HCT116 (cell line): Measurements from ENCODE around the gene SCFD2. TPM values are rescaled to one million over a fixed set of nuclear protein-coding genes. Genes with fewer than 3 reads are reported as not detected.

Experiments used
- ATAC-seq: fragments of 200-7000 bp; cut with Tn5 transposase; 2 replicates; pipeline ENCODE4 v1.9.1; 2020; ENCODE audit warnings: mild to moderate bottlenecking, moderate library complexity
- BruUV-seq: library from RNA; stranded (reverse); fragments of 400-500 nt; replicated peaks from 2 replicates; lab custom pipeline; 2021; lab: Mats Ljungman, UMichigan
- CTCF ChIA-PET: fragments of 300-600 bp; sonication (Branson Sonifier 250); formaldehyde crosslinking; loops from one replicate; lab custom pipeline; 2021; ENCODE audit warnings: antibody characterized with exemption; lab: Charles Lee
- POLR2A ChIA-PET: fragments of 300-600, 350-600 bp; sonication (Branson Sonifier 250); formaldehyde crosslinking; loops from one replicate; lab custom pipeline; 2021; ENCODE audit warnings: antibody characterized with exemption; lab: Charles Lee
- RAD21 ChIA-PET, 2 experiments: fragments of 300-600 bp; sonication (Branson Sonifier 250); formaldehyde crosslinking; loops; one replicate each; lab custom pipeline; 2023; ENCODE audit warnings: low total read pairs in 2 of 2; ENCODE audit not compliant: uncharacterized antibody in 2 of 2, unreplicated experiment in 2 of 2, low non-redundant PET in 1 of 2; lab: Charles Lee
- DNase-seq: peaks from one replicate; pipeline ENCODE4 v3.0.0-alpha.2; 2010; ENCODE audit warnings: low read depth, low spot score
- H2AFZ ChIP-seq: fragments of 200-600 bp; shearing (Covaris generic), sonication (generic); 2 replicates; pipeline ENCODE4 v1.6.1; 2017; ENCODE audit warnings: low read depth, mixed run types, mixed read lengths, antibody characterized with exemption, low read length; ENCODE audit not compliant: poor library complexity, severe bottlenecking
- H3K27ac ChIP-seq: 2 replicates; pipeline ENCODE4 v1.5.1; 2012; ENCODE audit warnings: low read depth, low read length
- H3K27me3 ChIP-seq: fragments of 200-600 bp; sonication (generic); 2 replicates; pipeline ENCODE4 v1.6.1; 2016; ENCODE audit warnings: mixed run types, low read length, mixed read lengths; ENCODE audit not compliant: insufficient read depth
- H3K36me3 ChIP-seq, 2 experiments: fragments of 200-500 bp in 1 of 2; fragments of 200-600 bp in 1 of 2; sonication (Bioruptor generic) in 1 of 2; sonication (generic) in 1 of 2; 2 replicates each; pipeline versions ENCODE4 v1.5.1 to v1.6.1; 2014 to 2016; ENCODE audit warnings: low read length in 2 of 2, inconsistent platforms in 1 of 2, mixed read lengths in 1 of 2, mixed run types in 1 of 2; ENCODE audit not compliant: insufficient read depth in 2 of 2, control insufficient read depth in 1 of 2
- H3K4me1 ChIP-seq, 2 experiments: fragments of 200-600 bp in 1 of 2; sonication (generic) in 1 of 2; 2 replicates each; pipeline versions ENCODE4 v1.5.1 to v1.6.1; 2012 to 2017; ENCODE audit warnings: low read length in 2 of 2, inconsistent platforms in 1 of 2, mild to moderate bottlenecking in 1 of 2, mixed read lengths in 1 of 2, mixed run types in 1 of 2, moderate library complexity in 1 of 2; ENCODE audit not compliant: insufficient read depth in 2 of 2, control insufficient read depth in 1 of 2
- H3K4me2 ChIP-seq: fragments of 200-600 bp; sonication (generic); 2 replicates; pipeline ENCODE4 v1.6.1; 2017; ENCODE audit warnings: mixed run types, low read length, mixed read lengths
- H3K4me3 ChIP-seq, 2 experiments: fragments of 200-600 bp in 1 of 2; sonication (generic) in 1 of 2; replicated peaks in 1 of 2; 2 replicates each; pipeline ENCODE4 v1.5.1; 2011 to 2016; ENCODE audit warnings: low read length in 2 of 2, control low read depth in 1 of 2, low read depth in 1 of 2, mild to moderate bottlenecking in 1 of 2, mixed read lengths in 1 of 2, mixed run types in 1 of 2
- H3K79me2 ChIP-seq: fragments of 200-600 bp; sonication (generic); 2 replicates; pipeline ENCODE4 v1.6.1; 2017; ENCODE audit warnings: mild to moderate bottlenecking, mixed run types, low read length, moderate library complexity, mixed read lengths; ENCODE audit not compliant: insufficient read depth
- H3K9ac ChIP-seq: fragments of 200-600 bp; sonication (generic); 2 replicates; pipeline ENCODE4 v1.6.1; 2016; ENCODE audit warnings: low read length, mixed read lengths
- H3K9me2 ChIP-seq: fragments of 200-600 bp; sonication (generic), shearing (Covaris generic); 2 replicates; pipeline ENCODE4 v1.6.1; 2017; ENCODE audit warnings: mixed run types, mild to moderate bottlenecking, moderate library complexity; ENCODE audit not compliant: insufficient read depth
- H3K9me3 ChIP-seq, 2 experiments: fragments of 200-500 bp in 1 of 2; fragments of 200-600 bp in 1 of 2; sonication (Bioruptor generic) in 1 of 2; sonication (generic) in 1 of 2; 2 replicates each; pipeline ENCODE4 v1.6.1; 2014 to 2017; ENCODE audit warnings: low read length in 2 of 2, mixed read lengths in 2 of 2, inconsistent platforms in 1 of 2, low read depth in 1 of 2, mild to moderate bottlenecking in 1 of 2, mixed run types in 1 of 2, moderate library complexity in 1 of 2; ENCODE audit not compliant: control insufficient read depth in 1 of 2, insufficient read depth in 1 of 2
- H4K20me1 ChIP-seq: fragments of 200-600 bp; sonication (generic), shearing (Covaris generic); 2 replicates; pipeline ENCODE4 v1.6.1; 2017; ENCODE audit warnings: mixed run types, mild to moderate bottlenecking, moderate library complexity; ENCODE audit not compliant: insufficient read depth
- EZH2 ChIP-seq: fragments of 200-600 bp; sonication (generic); IDR thresholded peaks from 2 replicates; pipeline ENCODE4 v1.6.1; 2017; ENCODE audit warnings: antibody characterized with exemption, mixed run types
- FOSL1 ChIP-seq: IDR thresholded peaks from 2 replicates; pipeline ENCODE4 v1.6.1; 2012; ENCODE audit warnings: low read depth
- POLR2AphosphoS5 ChIP-seq: IDR thresholded peaks from 2 replicates; pipeline ENCODE4 v1.6.1; 2011; ENCODE audit warnings: mild to moderate bottlenecking, low read depth, low read length, moderate library complexity
- REST ChIP-seq: IDR thresholded peaks from 2 replicates; pipeline ENCODE4 v1.6.1; 2012; ENCODE audit warnings: low read depth
- TCF7L2 ChIP-seq: IDR thresholded peaks from 2 replicates; pipeline ENCODE4 v1.7.0; 2011; ENCODE audit warnings: borderline replicate concordance, inconsistent platforms; ENCODE audit not compliant: insufficient read depth, insufficient read length; ENCODE audit errors: extremely low read depth
- intact Hi-C: fragments of 100-400 bp; cut with micrococcal nuclease; formaldehyde crosslinking; loops from 2 replicates; pipeline ENCODE4 v1.10.0; 2022
- total RNA-seq: library from RNA; stranded (reverse); gene quantifications from one replicate; pipeline ENCODE4 v1.2.1, GENCODE V29; 2021; ENCODE audit not compliant: unreplicated experiment
- TF ChIP-seq, protein P1 (sequence below): IDR thresholded peaks from 2 replicates; pipeline ENCODE4 v1.6.1; 2011; ENCODE audit warnings: mild to moderate bottlenecking, low read length, moderate library complexity; ENCODE audit not compliant: insufficient replicate concordance; ENCODE audit errors: extremely low read depth

Gene SCFD2
- total RNA-seq, 1 experiment from 2014 or later, result 13.6 TPM

- no peaks in the 10 kb centered on the region for H4K20me1 ChIP-seq
- intact Hi-C loops, result no loop called here
- RAD21 ChIA-PET, result no interaction called here
- BruUV-seq, result no TSS peak
- no peaks in the 10 kb centered on the region for H3K9me2 ChIP-seq
- H3K27me3 ChIP-seq, result no peaks in the 10 kb centered on the region
- H3K36me3 ChIP-seq, result no peaks in the 10 kb centered on the region
- TF ChIP-seq FOSL1 (no peak), REST (no peak), EZH2 (no peak), TCF7L2 (no peak), POLR2AphosphoS5 (no peak)
- TF ChIP-seq, protein P1, sequence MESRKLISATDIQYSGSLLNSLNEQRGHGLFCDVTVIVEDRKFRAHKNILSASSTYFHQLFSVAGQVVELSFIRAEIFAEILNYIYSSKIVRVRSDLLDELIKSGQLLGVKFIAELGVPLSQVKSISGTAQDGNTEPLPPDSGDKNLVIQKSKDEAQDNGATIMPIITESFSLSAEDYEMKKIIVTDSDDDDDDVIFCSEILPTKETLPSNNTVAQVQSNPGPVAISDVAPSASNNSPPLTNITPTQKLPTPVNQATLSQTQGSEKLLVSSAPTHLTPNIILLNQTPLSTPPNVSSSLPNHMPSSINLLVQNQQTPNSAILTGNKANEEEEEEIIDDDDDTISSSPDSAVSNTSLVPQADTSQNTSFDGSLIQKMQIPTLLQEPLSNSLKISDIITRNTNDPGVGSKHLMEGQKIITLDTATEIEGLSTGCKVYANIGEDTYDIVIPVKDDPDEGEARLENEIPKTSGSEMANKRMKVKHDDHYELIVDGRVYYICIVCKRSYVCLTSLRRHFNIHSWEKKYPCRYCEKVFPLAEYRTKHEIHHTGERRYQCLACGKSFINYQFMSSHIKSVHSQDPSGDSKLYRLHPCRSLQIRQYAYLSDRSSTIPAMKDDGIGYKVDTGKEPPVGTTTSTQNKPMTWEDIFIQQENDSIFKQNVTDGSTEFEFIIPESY, result no peak
- no peak overlapping the region for H2AFZ ChIP-seq
- H3K27ac ChIP-seq, result no peak overlapping the region
- ATAC-seq (no peak), DNase-seq (no peak)
- no peak overlapping the region for H3K4me3 ChIP-seq
- H3K79me2 ChIP-seq, result no peaks in the 10 kb centered on the region
- no peak overlapping the region for H3K9ac ChIP-seq
- no peaks in the 10 kb centered on the region for H3K4me1 ChIP-seq
- CTCF ChIA-PET, result no interaction called here
- H3K9me3 ChIP-seq, result no peaks in the 10 kb centered on the region
- no peak overlapping the region for H3K4me2 ChIP-seq
- POLR2A ChIA-PET, result no interaction called here
Measured at GRCh38 chr4:53040459-53040815, 325.4 kb downstream of the SCFD2 start.
